Hematopoietic multipotent progenitor cell treated with erythropoietin and hydrocortisone succinate and interleukin-3 and kit ligand, for 4 days (in vitro differentiated cells): ENCODE data around the gene CDK2.
A peak's percentile ranks its signal among the peaks of the same experiment; 100 is the strongest.
"Not testable (repeated sequence)": the region's sequence is repeated elsewhere in the genome, so short reads cannot be mapped to it uniquely, and the experiment has no call there.

Experiments
- DNase-seq: peaks from one replicate; pipeline ENCODE4 v3.0.0-alpha.2; 2015

CDK2 gene

GRCh38 chr12:55938826-55939501 is 27.7 kb upstream of the CDK2 start:
- DNase-seq = no peak

- DNase-seq = peak; percentile 94
Measured at GRCh38 chr12:55940065-55940732, 26.4 kb upstream of the CDK2 start.

GRCh38 chr12:55942055-55942454 is 24.6 kb upstream of the CDK2 start:
- DNase-seq = no peak

- DNase-seq = no peak
Measured at GRCh38 chr12:55942577-55943136, 24.0 kb upstream of the CDK2 start.

GRCh38 chr12:55946553-55946952 is 20.1 kb upstream of the CDK2 start:
- no peak for DNase-seq

DNA sequence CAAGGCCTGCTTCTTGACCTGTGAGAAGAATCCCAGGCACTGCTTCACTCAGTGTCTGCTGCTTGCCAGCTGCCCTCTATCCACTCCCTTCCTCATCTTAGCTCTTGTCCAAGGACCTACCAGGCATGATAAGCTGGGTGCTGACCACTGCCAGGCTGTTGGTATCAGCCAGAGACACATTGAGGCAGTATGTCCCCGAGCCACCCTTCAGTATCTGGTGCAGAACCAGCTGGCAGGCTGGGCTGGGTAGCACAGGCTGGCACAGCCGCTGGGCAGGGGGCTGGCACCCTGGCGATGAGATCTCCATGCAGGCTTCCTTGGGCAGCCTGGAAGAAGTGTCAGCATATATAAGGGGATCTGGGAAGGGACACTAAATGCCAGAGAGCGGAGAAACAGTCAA is 11.3 kb upstream of the CDK2 start:
- peak; percentile 42 for DNase-seq

DNA sequence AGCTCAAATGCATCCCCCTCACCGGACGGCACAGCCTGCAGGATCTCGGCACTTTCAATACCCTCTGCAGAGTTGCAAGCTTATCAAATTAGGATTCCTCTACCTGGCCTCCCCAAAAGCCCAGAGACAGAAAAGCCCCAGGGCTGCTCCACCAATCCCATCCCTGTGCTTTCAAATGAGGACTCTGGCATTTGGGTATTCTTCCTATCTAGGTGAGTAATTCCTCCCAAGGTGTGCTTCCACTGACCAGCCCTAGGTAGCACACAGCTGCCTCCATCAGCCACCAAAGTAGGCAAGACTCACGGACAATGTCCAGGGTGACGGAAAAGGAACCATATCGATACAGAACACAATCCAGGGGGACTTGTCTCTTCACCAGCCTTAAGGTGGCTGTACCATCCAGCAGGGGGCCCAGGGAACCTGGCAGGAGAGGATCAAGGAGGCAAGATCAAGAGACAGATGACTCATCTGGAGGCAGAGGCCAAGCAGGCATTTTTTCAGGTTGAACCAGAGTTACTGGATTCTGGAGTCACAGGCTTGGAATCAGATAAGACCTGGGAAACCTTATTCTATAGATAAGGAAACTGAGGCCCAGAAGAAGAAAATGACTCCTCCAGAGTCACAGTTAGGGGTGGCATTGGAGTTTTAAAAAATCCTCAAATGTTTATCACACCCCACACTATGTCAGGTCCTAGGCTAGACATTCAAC is 10.7 kb upstream of the CDK2 start:
- DNase-seq = peak; percentile 74

DNA sequence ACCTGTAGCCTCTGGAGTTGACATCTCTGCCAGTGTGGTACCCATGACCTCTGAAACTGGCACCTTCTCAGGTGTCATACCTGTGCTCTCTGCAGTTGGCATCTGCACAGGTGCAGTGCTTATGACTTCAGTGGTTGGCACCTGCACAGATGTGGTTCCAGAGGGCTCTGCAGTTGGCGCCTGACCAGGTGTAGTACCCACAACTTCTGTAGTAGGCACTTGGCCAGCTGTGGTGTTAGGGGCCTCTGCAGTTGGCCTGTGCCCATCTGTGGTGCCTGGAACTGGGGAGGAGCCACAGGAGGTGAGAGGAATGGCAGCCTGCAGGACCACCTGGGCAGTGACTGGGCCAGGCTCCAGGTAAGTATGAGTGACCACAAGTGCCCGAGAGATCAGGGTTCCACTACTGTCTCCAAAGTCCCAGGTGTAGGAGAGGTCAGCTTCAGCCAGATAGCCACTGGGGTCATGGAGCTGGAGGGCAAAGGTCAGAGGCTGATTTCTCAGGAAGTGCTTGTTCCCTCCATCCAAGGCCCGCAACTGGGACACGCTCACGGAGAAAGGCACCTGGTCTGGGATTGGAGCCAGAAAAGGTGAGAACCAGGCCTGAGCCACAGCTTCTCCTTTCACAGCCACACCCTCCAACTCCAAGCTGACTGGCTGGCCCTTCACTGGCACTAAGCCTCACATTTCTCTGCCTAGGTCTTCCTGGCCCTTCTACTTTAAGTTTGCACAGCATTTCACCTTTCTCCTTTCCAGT is 9.3 kb upstream of the CDK2 start:
- no peak for DNase-seq

DNA sequence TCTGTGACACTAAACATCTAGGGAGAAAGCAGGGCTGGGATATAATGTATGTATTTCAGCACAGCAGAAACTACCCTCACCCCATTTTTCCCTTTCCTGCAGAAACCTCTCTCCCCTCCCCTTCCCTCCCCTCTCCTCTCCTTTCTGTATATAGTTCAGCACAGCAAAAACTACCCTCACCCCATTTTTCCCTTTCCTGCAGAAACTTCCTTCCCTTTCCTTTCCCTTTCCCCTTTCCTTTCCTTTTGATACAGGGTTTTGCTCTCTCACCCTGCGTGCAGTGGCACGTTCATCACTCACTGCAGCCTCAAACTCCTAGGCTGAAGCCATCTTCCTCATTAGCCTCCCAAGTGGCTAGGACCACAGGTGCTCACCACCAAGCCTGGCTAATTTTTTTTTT is 2.9 kb upstream of the CDK2 start:
- DNase-seq = no peak

DNA sequence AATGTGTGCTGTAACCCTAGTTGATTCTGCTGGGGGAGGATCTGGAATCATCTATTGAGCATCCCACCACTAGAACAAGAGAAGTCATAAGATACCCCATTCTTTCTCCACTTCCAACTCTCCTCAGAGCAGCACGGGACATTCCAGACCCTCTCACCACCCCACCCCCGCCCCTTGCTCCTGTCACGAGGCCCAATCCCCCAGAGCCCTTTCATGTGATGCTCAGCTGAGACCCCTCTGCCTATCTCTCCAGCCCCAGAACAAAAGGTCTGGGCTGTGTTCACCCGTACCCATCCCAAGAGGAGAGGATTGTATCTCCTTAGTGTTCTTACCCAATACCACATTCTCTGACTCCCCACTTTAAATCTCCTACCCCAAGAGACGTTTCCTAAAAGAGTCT is 1.4 kb upstream of the CDK2 start:
- DNase-seq = no peak

- DNase-seq = no peak
Measured at GRCh38 chr12:55965941-55966407, 656 bp upstream of the CDK2 start, which contains the start of gene PMEL. PMEL (minus strand) TSS chr12:55966042; CDS start chr12:55966011, 31 bp downstream.

- no peak for DNase-seq
Measured at GRCh38 chr12:55969356-55969755, 2.7 kb downstream of the CDK2 start.

DNA sequence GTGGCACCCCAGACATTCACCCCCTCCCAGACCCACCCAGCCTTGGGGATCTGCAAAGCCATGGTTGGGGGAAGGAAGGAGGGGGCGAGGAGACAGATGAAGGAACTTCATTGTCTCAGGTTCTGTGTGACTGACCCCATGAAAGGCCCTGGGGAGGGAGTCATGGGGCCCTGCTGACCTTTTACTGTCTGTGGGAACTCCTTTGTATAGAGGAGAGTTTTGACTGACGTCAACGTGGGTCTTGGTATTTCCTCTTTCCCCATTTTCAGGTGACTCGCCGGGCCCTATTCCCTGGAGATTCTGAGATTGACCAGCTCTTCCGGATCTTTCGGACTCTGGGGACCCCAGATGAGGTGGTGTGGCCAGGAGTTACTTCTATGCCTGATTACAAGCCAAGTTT is 4.1 kb downstream of the CDK2 start:
- no peak for DNase-seq

- peak; percentile 57 for DNase-seq
Measured at GRCh38 chr12:55972042-55972441, 5.4 kb downstream of the CDK2 start.

DNA sequence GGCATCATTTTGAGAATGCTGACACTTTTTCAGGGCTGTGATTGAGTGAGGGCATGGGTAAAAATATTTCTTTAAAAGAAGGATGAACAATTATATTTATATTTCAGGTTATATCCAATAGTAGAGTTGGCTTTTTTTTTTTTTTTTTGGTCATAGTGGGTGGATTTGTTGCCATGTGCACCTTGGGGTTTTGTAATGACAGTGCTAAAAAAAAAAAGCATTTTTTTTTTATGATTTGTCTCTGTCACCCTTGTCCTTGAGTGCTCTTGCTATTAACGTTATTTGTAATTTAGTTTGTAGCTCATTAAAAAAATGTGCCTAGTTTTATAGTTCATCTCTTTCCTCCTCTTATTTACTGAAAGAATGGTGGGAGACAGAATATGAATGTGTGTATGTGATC is 5.8 kb downstream of the CDK2 start:
- DNase-seq = peak; percentile 19

DNA sequence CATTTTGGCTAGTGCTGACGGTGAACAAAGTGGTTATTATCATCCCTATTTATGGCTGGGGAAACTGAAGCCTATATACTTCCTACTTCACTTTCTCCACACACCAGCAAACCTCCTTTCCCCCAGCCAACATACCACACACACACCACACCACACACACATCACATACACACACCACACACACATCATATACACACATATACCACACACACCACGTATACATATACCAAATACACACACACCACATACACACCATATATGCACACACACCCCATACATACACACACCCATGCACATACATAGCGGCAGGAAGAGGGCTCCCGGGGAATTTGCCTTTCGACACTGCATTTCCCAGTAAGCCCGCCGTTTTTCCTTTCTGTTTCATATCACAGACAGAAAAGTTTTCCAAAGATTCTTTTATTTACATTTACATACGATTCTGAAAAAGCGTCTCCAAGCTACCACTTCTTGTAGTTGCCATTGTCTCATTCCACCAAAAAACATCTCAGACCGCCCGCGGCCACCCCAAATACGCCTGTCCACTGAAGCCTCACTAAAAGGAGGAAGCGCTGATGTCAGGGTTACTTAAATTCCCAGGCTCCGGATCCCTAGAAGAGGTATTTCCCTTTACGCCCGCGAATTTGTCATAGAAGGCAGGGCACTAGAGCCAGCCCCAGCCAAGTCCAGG is 6.4 kb downstream of the CDK2 start:
- DNase-seq = peak; percentile 52

- DNase-seq = peak; percentile 100
Measured at GRCh38 chr12:55973599-55974307, 7.1 kb downstream of the CDK2 start, which contains the start of gene RAB5B. RAB5B (plus strand) TSS chr12:55974078; CDS start chr12:55986961, 12,883 bp downstream.

DNA sequence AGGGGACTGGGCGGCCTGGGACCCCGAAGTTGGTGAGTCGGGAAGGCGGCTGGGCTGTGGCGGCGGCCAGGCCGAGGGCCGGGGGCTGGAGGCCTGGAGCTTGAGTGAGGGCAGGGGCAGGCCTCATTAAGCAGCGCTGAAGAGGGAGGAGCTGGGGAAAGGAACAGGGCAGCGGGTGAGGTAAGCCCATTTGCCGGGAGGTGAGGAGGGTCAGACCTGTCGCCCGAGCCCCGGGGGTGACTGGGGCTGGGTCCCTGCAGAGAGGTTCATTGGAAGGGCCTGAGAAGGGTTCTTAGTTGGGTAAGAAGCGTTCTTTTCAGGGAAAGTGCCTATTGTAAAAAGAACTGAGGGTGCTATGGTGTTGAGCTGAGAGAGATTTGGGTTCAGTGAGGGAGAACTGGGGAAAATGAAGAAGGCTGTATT is 7.7 kb downstream of the CDK2 start:
- DNase-seq = peak; percentile 71

DNA sequence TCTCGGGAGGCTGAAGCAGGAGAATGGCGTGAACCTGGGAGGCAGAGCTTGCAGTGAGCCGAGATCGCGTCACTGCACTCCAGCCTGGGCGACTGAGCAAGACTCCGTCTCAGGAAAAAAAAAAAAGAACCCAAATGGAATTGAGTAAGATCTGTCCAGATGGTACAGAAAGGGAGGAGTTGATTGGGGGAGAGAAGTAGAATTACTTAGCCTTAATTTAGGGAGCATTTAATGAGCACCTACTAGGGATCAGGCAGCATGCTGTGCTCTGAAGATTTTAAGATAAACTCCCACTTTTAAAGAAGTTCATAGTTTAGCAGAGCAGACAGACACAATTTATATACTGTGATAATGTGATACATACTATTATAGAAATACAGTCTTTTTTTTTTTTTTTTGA is 11.8 kb downstream of the CDK2 start:
- no peak for DNase-seq

- DNase-seq = no peak
Measured at GRCh38 chr12:55979069-55979468, 12.4 kb downstream of the CDK2 start.

DNA sequence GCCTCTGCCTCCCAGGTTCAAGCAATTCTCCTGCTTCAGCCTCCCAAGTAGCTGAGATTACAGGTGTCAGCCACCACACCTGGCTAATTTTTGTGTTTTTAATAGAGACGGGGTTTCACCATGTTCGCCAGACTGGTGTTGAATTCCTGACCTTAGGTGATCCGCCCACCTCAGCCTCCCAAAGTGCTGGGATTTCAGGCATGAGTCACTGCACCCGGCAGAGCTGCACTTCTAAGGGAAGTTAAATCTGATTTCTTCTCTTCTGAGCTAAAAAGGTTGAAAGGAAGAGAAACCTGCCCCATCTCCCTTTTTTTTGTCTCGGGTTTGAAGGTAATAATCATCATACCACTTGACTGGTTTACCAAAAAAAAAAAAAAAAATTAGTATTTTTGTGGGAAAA is 15.3 kb downstream of the CDK2 start:
- not testable (repeated sequence) for DNase-seq
